Activated T-helper 2 cell treated with anti-CD3 and anti-CD28 coated beads, Interferon-gamma antibody, Interleukin-2, Interleukin-4, amounts not matched to agents 10 μg/mL and 5 μg/mL and 100 μg/mL, durations not matched to agents 14 hours and 24 hours and 36 hours (primary cell): ENCODE data around the gene MGMT. TPM values are rescaled to one million over a fixed set of nuclear protein-coding genes. Genes with fewer than 3 reads are reported as not detected.

Experiments
- DNase-seq: peaks from one replicate; pipeline ENCODE4 v3.0.0; 2021; ENCODE audit warnings: low spot score
- H3K27ac Mint-ChIP-seq: one replicate; pipeline ENCODE4 v1.8.0; 2021; ENCODE audit warnings: mixed read lengths
- H3K27me3 Mint-ChIP-seq: one replicate; pipeline ENCODE4 v1.8.0; 2021; ENCODE audit warnings: low read depth, mixed read lengths
- H3K36me3 Mint-ChIP-seq: one replicate; pipeline ENCODE4 v1.8.0; 2021; ENCODE audit warnings: low read depth, mixed read lengths
- H3K4me1 Mint-ChIP-seq: one replicate; pipeline ENCODE4 v1.8.0; 2021; ENCODE audit warnings: low read depth, mixed read lengths
- H3K4me3 Mint-ChIP-seq: one replicate; pipeline ENCODE4 v1.8.0; 2021; ENCODE audit warnings: low read depth, mild to moderate bottlenecking, moderate library complexity, mixed read lengths
- H3K9me3 Mint-ChIP-seq: one replicate; pipeline ENCODE4 v1.8.0; 2021; ENCODE audit warnings: mixed read lengths
- intact Hi-C: fragments of 100-400 bp; cut with micrococcal nuclease; formaldehyde crosslinking; loops from one replicate; pipeline ENCODE4 v1.15.1; 2023
- total RNA-seq: library from RNA; stranded (reverse); gene quantifications from 2 replicates; pipeline ENCODE4 v1.2.3, GENCODE V29; 2022

The MGMT gene
- total RNA-seq, 1 donor from 2014 or later: 15.8 TPM

GRCh38 chr10:129622291-129622690 is 155.2 kb downstream of the MGMT start:
- H3K27me3 Mint-ChIP-seq: no peaks in the 10 kb centered on the region
- no peaks in the 10 kb centered on the region for H3K4me1 Mint-ChIP-seq
- no peak overlapping the region for H3K4me3 Mint-ChIP-seq
- H3K36me3 Mint-ChIP-seq: no peaks in the 10 kb centered on the region
- intact Hi-C loops: no loop called here
- DNase-seq: no peak
- H3K9me3 Mint-ChIP-seq: peaks cover under 1% of the 10 kb centered on the region
- H3K27ac Mint-ChIP-seq: no peak overlapping the region

GRCh38 chr10:129622736-129623135 is 155.7 kb downstream of the MGMT start:
- Mint-ChIP-seq H3K27me3 (no peaks in the 10 kb centered on the region), H3K36me3 (no peaks in the 10 kb centered on the region), H3K9me3 (peaks cover 4% of the 10 kb centered on the region), H3K4me1 (no peaks in the 10 kb centered on the region), H3K4me3 (no peak overlapping the region), H3K27ac (no peak overlapping the region)
- intact Hi-C loops: no loop called here
- no peak for DNase-seq

GRCh38 chr10:129624526-129624925 is 157.5 kb downstream of the MGMT start:
- Mint-ChIP-seq H3K4me1 (no peaks in the 10 kb centered on the region), H3K27me3 (no peaks in the 10 kb centered on the region), H3K36me3 (no peaks in the 10 kb centered on the region), H3K9me3 (peaks cover 4% of the 10 kb centered on the region), H3K4me3 (no peak overlapping the region), H3K27ac (no peak overlapping the region)
- intact Hi-C loops: no loop called here
- no peak for DNase-seq

- H3K36me3 Mint-ChIP-seq: no peaks in the 10 kb centered on the region
- intact Hi-C loops: no loop called here
- no peak overlapping the region for H3K27ac Mint-ChIP-seq
- H3K9me3 Mint-ChIP-seq: peaks cover 8% of the 10 kb centered on the region
- no peaks in the 10 kb centered on the region for H3K4me1 Mint-ChIP-seq
- no peak for DNase-seq
- no peaks in the 10 kb centered on the region for H3K27me3 Mint-ChIP-seq
- H3K4me3 Mint-ChIP-seq: no peak overlapping the region
Observed at GRCh38 chr10:129626309-129626708, 159.3 kb downstream of the MGMT start.

- no peak overlapping the region for H3K27ac Mint-ChIP-seq
- no peak overlapping the region for H3K4me3 Mint-ChIP-seq
- H3K9me3 Mint-ChIP-seq: peaks cover 8% of the 10 kb centered on the region
- no peak for DNase-seq
- no peaks in the 10 kb centered on the region for H3K27me3 Mint-ChIP-seq
- H3K36me3 Mint-ChIP-seq: no peaks in the 10 kb centered on the region
- no peaks in the 10 kb centered on the region for H3K4me1 Mint-ChIP-seq
- intact Hi-C loops: no loop called here
Observed at GRCh38 chr10:129626796-129627435, 159.9 kb downstream of the MGMT start.

GRCh38 chr10:129627442-129627841 is 160.4 kb downstream of the MGMT start:
- H3K27ac Mint-ChIP-seq: no peak overlapping the region
- H3K4me1 Mint-ChIP-seq: no peaks in the 10 kb centered on the region
- H3K27me3 Mint-ChIP-seq: no peaks in the 10 kb centered on the region
- peaks cover 11% of the 10 kb centered on the region for H3K9me3 Mint-ChIP-seq
- no peak for DNase-seq
- intact Hi-C loops: no loop called here
- H3K4me3 Mint-ChIP-seq: no peak overlapping the region
- H3K36me3 Mint-ChIP-seq: no peaks in the 10 kb centered on the region

GRCh38 chr10:129628823-129629222 is 161.8 kb downstream of the MGMT start:
- H3K27ac Mint-ChIP-seq: no peak overlapping the region
- H3K9me3 Mint-ChIP-seq: peaks cover 21% of the 10 kb centered on the region
- H3K27me3 Mint-ChIP-seq: no peaks in the 10 kb centered on the region
- no peak for DNase-seq
- H3K36me3 Mint-ChIP-seq: no peaks in the 10 kb centered on the region
- no peak overlapping the region for H3K4me3 Mint-ChIP-seq
- intact Hi-C loops: no loop called here
- no peaks in the 10 kb centered on the region for H3K4me1 Mint-ChIP-seq

- intact Hi-C loops: no loop called here
- Mint-ChIP-seq H3K27me3 (no peaks in the 10 kb centered on the region), H3K4me3 (no peak overlapping the region), H3K27ac (no peak overlapping the region), H3K36me3 (no peaks in the 10 kb centered on the region), H3K4me1 (no peaks in the 10 kb centered on the region), H3K9me3 (peaks cover 32% of the 10 kb centered on the region)
- no peak for DNase-seq
Observed at GRCh38 chr10:129629911-129630310, 162.9 kb downstream of the MGMT start.

GRCh38 chr10:129631006-129631405 is 164.0 kb downstream of the MGMT start:
- DNase-seq: no peak
- Mint-ChIP-seq H3K9me3 (peaks cover 34% of the 10 kb centered on the region), H3K27ac (no peak overlapping the region), H3K27me3 (no peaks in the 10 kb centered on the region), H3K36me3 (no peaks in the 10 kb centered on the region), H3K4me1 (no peaks in the 10 kb centered on the region), H3K4me3 (no peak overlapping the region)
- intact Hi-C loops: no loop called here

- Mint-ChIP-seq H3K27ac (no peak overlapping the region), H3K4me1 (no peaks in the 10 kb centered on the region), H3K36me3 (no peaks in the 10 kb centered on the region), H3K27me3 (no peaks in the 10 kb centered on the region), H3K4me3 (no peak overlapping the region), H3K9me3 (peaks cover 34% of the 10 kb centered on the region)
- intact Hi-C loops: no loop called here
- no peak for DNase-seq
Observed at GRCh38 chr10:129631870-129632623, 165.0 kb downstream of the MGMT start.

- no peaks in the 10 kb centered on the region for H3K27me3 Mint-ChIP-seq
- H3K9me3 Mint-ChIP-seq: peaks cover 26% of the 10 kb centered on the region
- no peak overlapping the region for H3K4me3 Mint-ChIP-seq
- no peak for DNase-seq
- H3K36me3 Mint-ChIP-seq: no peaks in the 10 kb centered on the region
- intact Hi-C loops: no loop called here
- H3K27ac Mint-ChIP-seq: no peak overlapping the region
- H3K4me1 Mint-ChIP-seq: no peaks in the 10 kb centered on the region
Observed at GRCh38 chr10:129637010-129637409, 170.0 kb downstream of the MGMT start.

GRCh38 chr10:129637846-129638245 is 170.8 kb downstream of the MGMT start:
- DNase-seq: no peak
- Mint-ChIP-seq H3K4me3 (no peak overlapping the region), H3K9me3 (peaks cover 18% of the 10 kb centered on the region), H3K36me3 (no peaks in the 10 kb centered on the region), H3K27ac (no peak overlapping the region), H3K27me3 (no peaks in the 10 kb centered on the region), H3K4me1 (no peaks in the 10 kb centered on the region)
- intact Hi-C loops: no loop called here

GRCh38 chr10:129641351-129641750 is 174.3 kb downstream of the MGMT start:
- intact Hi-C loops: no loop called here
- Mint-ChIP-seq H3K4me1 (no peaks in the 10 kb centered on the region), H3K4me3 (no peak overlapping the region), H3K9me3 (no peaks in the 10 kb centered on the region), H3K27ac (no peak overlapping the region), H3K36me3 (no peaks in the 10 kb centered on the region), H3K27me3 (no peaks in the 10 kb centered on the region)
- DNase-seq: no peak
